ENCODE results near the gene ZNF253. TPM values are rescaled to one million over a fixed set of nuclear protein-coding genes. Genes with fewer than 3 reads are reported as not detected.
"Not testable (repeated sequence)": the region's sequence is repeated elsewhere in the genome, so short reads cannot be mapped to it uniquely, and the experiment has no call there.

The ZNF253 gene
- total and polyA plus RNA-seq, 12 donors: 2.4 to 13.0 (median 8.1) TPM

- DNase-seq (no peak), ATAC-seq (no peak)
- no peak for TF ChIP-seq CTCF (IDR thresholded peaks at IDR 0.05)
- peaks cover 0 to 6% (median 0%) of the 10 kb centered on the region in 9 donors for H3K4me1 ChIP-seq
- H3K27me3 ChIP-seq: no peaks in the 10 kb centered on the region
- no peaks in the 10 kb centered on the region for H3K36me3 ChIP-seq
- 91% methylated on average over 11 of the region's 11 CpGs for WGBS, 2 donors
- H3K27ac ChIP-seq: no peak overlapping the region
- no peak overlapping the region for H3K4me3 ChIP-seq
- H3K9me3 ChIP-seq: peaks cover 0 to 90% (median 21%) of the 10 kb centered on the region in 11 donors
- intact Hi-C loops (cut with DNase I): loop anchor here in 1 of 10 donors (10.0 kb wide), 1 partner anchor 162 kb away; the partner anchor contains the start of genes ATP13A1 and ZNF101
Measured at GRCh38 chr19:19826875-19827274, 38.8 kb upstream of the ZNF253 start.

- Histone ChIP-seq H3K36me3 (no peaks in the 10 kb centered on the region), H3K27me3 (no peaks in the 10 kb centered on the region), H3K4me1 (no peaks in the 10 kb centered on the region), H3K27ac (no peak overlapping the region), H3K9me3 (peaks cover 4 to 100% (median 79%) of the 10 kb centered on the region in 11 donors), H3K4me3 (no peak overlapping the region)
- no peak for DNase-seq
- no peak for ATAC-seq
- no peak for TF ChIP-seq CTCF (IDR thresholded peaks at IDR 0.05)
- intact Hi-C loops (cut with DNase I): no loop called here
Measured at GRCh38 chr19:19835560-19836038, 30.1 kb upstream of the ZNF253 start.

GRCh38 chr19:19847781-19848180, 17.9 kb upstream of the ZNF253 start:
- Histone ChIP-seq H3K4me1 (no peaks in the 10 kb centered on the region), H3K4me3 (no peak overlapping the region), H3K27me3 (no peaks in the 10 kb centered on the region), H3K27ac (no peak overlapping the region), H3K9me3 (peaks cover 0 to 75% (median 0%) of the 10 kb centered on the region in 11 donors), H3K36me3 (no peaks in the 10 kb centered on the region)
- no peak for TF ChIP-seq CTCF (IDR thresholded peaks at IDR 0.05)
- DNase-seq: no peak
- ATAC-seq: no peak
- intact Hi-C loops (cut with DNase I): no loop called here
- WGBS, 2 donors: 93 to 98% methylated on average over 12 of the region's 12 CpGs

GRCh38 chr19:19849056-19849455, 16.6 kb upstream of the ZNF253 start:
- 91 to 96% methylated on average over 6 of the region's 6 CpGs for WGBS, 2 donors
- ATAC-seq (no peak), DNase-seq (no peak)
- peaks cover 0 to 68% (median 0%) of the 10 kb centered on the region in 11 donors for H3K9me3 ChIP-seq
- intact Hi-C loops (cut with DNase I): no loop called here
- H3K4me1 ChIP-seq: no peaks in the 10 kb centered on the region
- H3K27ac ChIP-seq: no peak overlapping the region
- no peaks in the 10 kb centered on the region for H3K36me3 ChIP-seq
- no peaks in the 10 kb centered on the region for H3K27me3 ChIP-seq
- TF ChIP-seq CTCF (IDR thresholded peaks at IDR 0.05): no peak
- no peak overlapping the region for H3K4me3 ChIP-seq

- intact Hi-C loops (cut with DNase I): not testable (repeated sequence)
- WGBS, 2 donors: 66 to 73% methylated on average over 2 of the region's 2 CpGs
Measured at GRCh38 chr19:19851740-19852139, 13.9 kb upstream of the ZNF253 start.

More at GRCh38 chr19:19851740-19852139, 13.9 kb upstream of the ZNF253 start:
- H3K36me3 ChIP-seq, ATAC-seq, H3K27me3 ChIP-seq, H3K27ac ChIP-seq, H3K4me3 ChIP-seq, DNase-seq, H3K4me1 ChIP-seq: not testable (repeated sequence)
- peaks cover 0 to 49% (median 0%) of the 10 kb centered on the region in 11 donors for H3K9me3 ChIP-seq

Measured in heart right ventricle (tissue), 16 donors.